PC-9 (cell line): Measurements from ENCODE around the gene GSPT1. TPM values are rescaled to one million over a fixed set of nuclear protein-coding genes. Genes with fewer than 3 reads are reported as not detected.
A peak's percentile ranks its signal among the peaks of the same experiment; 100 is the strongest.

Source experiments
- BruUV-seq: library from RNA; stranded (reverse); fragments of 400-500 nt; replicated peaks from 2 replicates; lab custom pipeline; 2021; lab: Mats Ljungman, UMichigan
- CTCF ChIA-PET: fragments of 300-600 bp; sonication (Branson Sonifier 250); formaldehyde crosslinking; loops from one replicate; lab custom pipeline; 2022; ENCODE audit warnings: antibody characterized with exemption; lab: Charles Lee
- POLR2A ChIA-PET: fragments of 300-600 bp; sonication (Branson Sonifier 250); formaldehyde crosslinking; loops from one replicate; lab custom pipeline; 2022; ENCODE audit warnings: antibody characterized with exemption; ENCODE audit not compliant: unreplicated experiment; lab: Charles Lee
- DNase-seq, 2 experiments: peaks; one replicate each; pipeline versions ENCODE4 v3.0.0 to v3.0.0-alpha.2; 2015 to 2022; ENCODE audit warnings: mixed read lengths in 1 of 2
- H2AFZ ChIP-seq: fragments of 200-600 bp; sonication (generic); 2 replicates; pipeline ENCODE4 v1.8.1; 2017; ENCODE audit warnings: antibody characterized with exemption
- H3F3A ChIP-seq: fragments of 200-600 bp; sonication (generic); 2 replicates; pipeline ENCODE4 v1.8.1; 2017; ENCODE audit warnings: antibody characterized with exemption, mild to moderate bottlenecking, low read depth; ENCODE audit not compliant: insufficient read depth
- H3K27ac ChIP-seq: fragments of 200-600 bp; sonication (generic); 2 replicates; pipeline ENCODE4 v1.6.1; 2016; ENCODE audit warnings: mixed run types
- H3K27me3 ChIP-seq: fragments of 200-600 bp; sonication (generic); 2 replicates; pipeline ENCODE4 v1.6.1; 2016; ENCODE audit warnings: low read depth, mixed run types; ENCODE audit not compliant: insufficient read depth
- H3K36me3 ChIP-seq: fragments of 200-600 bp; sonication (generic); 2 replicates; pipeline ENCODE4 v1.6.1; 2016; ENCODE audit warnings: low read depth, mixed run types
- H3K4me1 ChIP-seq: fragments of 200-600 bp; sonication (generic); replicated peaks from 2 replicates; pipeline ENCODE4 v1.6.1; 2016; ENCODE audit warnings: mixed run types; ENCODE audit not compliant: insufficient read depth
- H3K4me2 ChIP-seq: fragments of 200-600 bp; sonication (generic); 2 replicates; pipeline ENCODE4 v1.6.1; 2017; ENCODE audit warnings: mixed run types
- H3K4me3 ChIP-seq: fragments of 200-600 bp; sonication (generic); 2 replicates; pipeline ENCODE4 v1.6.1; 2016; ENCODE audit warnings: mixed run types
- H3K79me2 ChIP-seq: fragments of 200-600 bp; sonication (generic); 2 replicates; pipeline ENCODE4 v1.6.1; 2017; ENCODE audit warnings: low read depth, mixed run types
- H3K9me2 ChIP-seq: fragments of 200-600 bp; sonication (generic); 2 replicates; pipeline ENCODE4 v1.8.1; 2017; ENCODE audit warnings: mild to moderate bottlenecking; ENCODE audit not compliant: insufficient read depth
- H3K9me3 ChIP-seq: fragments of 200-600 bp; sonication (generic); 2 replicates; pipeline ENCODE4 v1.8.1; 2016; ENCODE audit warnings: low read depth; ENCODE audit not compliant: insufficient read depth
- H4K20me1 ChIP-seq: fragments of 200-600 bp; sonication (generic); 2 replicates; pipeline ENCODE4 v1.8.1; 2017; ENCODE audit not compliant: insufficient read depth
- EZH2 ChIP-seq: fragments of 200-600 bp; sonication (generic); IDR thresholded peaks from 2 replicates; pipeline ENCODE4 v1.8.0; 2017; ENCODE audit warnings: antibody characterized with exemption, low read depth
- intact Hi-C: fragments of 100-400 bp; cut with micrococcal nuclease; formaldehyde crosslinking; loops from one replicate; pipeline ENCODE4 v1.10.0; 2022; ENCODE audit not compliant: unreplicated experiment
- total RNA-seq: library from RNA; stranded (reverse); gene quantifications from 2 replicates; pipeline ENCODE4 v1.2.3, GENCODE V29; 2021
- TF ChIP-seq, protein P1 (sequence below): fragments of 200-600 bp; sonication (generic); conservative IDR thresholded peaks from 2 replicates; pipeline ENCODE4 v1.6.1; 2017; ENCODE audit warnings: mixed run types, antibody characterized with exemption, mild to moderate bottlenecking, moderate library complexity

The GSPT1 gene
- total RNA-seq, 1 experiment from 2014 or later: 161 TPM

DNA sequence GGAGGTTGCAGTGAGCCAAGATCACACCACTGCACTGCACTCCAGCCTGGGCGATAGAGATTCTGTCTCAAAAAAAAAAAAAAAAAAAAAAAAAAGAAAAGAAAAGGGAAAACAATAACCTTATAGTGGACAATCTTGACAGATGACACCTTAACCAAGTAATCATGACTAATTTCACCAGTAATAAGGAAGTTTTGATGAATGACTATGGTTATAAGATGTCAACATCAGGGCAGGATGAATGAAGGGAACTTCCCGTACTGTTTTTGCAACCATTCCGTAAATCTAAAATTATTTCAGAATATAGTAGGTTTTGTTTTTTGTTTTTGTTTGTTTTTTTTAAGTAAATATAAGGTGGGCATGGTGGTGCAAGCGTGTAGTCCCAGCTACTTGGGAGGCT, 23.0 kb downstream of the GSPT1 start:
- H4K20me1 ChIP-seq: peaks cover 49% of the 10 kb centered on the region
- DNase-seq: no peak
- H3K79me2 ChIP-seq: peaks cover 52% of the 10 kb centered on the region
- peaks cover 28% of the 10 kb centered on the region for H3K36me3 ChIP-seq
- H3K4me1 ChIP-seq: no peaks in the 10 kb centered on the region
- no peaks in the 10 kb centered on the region for H3K27me3 ChIP-seq
- H3K4me3 ChIP-seq: no peak overlapping the region
- BruUV-seq: no TSS peak
- intact Hi-C loops: no loop called here
- TF ChIP-seq EZH2: no peak
- TF ChIP-seq, protein P1, sequence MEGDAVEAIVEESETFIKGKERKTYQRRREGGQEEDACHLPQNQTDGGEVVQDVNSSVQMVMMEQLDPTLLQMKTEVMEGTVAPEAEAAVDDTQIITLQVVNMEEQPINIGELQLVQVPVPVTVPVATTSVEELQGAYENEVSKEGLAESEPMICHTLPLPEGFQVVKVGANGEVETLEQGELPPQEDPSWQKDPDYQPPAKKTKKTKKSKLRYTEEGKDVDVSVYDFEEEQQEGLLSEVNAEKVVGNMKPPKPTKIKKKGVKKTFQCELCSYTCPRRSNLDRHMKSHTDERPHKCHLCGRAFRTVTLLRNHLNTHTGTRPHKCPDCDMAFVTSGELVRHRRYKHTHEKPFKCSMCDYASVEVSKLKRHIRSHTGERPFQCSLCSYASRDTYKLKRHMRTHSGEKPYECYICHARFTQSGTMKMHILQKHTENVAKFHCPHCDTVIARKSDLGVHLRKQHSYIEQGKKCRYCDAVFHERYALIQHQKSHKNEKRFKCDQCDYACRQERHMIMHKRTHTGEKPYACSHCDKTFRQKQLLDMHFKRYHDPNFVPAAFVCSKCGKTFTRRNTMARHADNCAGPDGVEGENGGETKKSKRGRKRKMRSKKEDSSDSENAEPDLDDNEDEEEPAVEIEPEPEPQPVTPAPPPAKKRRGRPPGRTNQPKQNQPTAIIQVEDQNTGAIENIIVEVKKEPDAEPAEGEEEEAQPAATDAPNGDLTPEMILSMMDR: no peak
- peaks cover 54% of the 10 kb centered on the region for H3F3A ChIP-seq
- ChIA-PET POLR2A (no interaction called here), CTCF (interaction anchor here (1.8 kb wide), 1 partner anchor 175 kb away, joined by 3 read pairs; no protein-coding TSS in a partner anchor)
- no peaks in the 10 kb centered on the region for H3K9me3 ChIP-seq
- no peak overlapping the region for H3K4me2 ChIP-seq
- H3K9me2 ChIP-seq: no peaks in the 10 kb centered on the region
- no peak overlapping the region for H2AFZ ChIP-seq
- H3K27ac ChIP-seq: no peak overlapping the region

- Histone ChIP-seq H3K4me3 (no peak overlapping the region), H3K27ac (no peak overlapping the region), H3K4me2 (no peak overlapping the region), H2AFZ (no peak overlapping the region), H4K20me1 (peaks cover 30% of the 10 kb centered on the region), H3K27me3 (no peaks in the 10 kb centered on the region), H3K4me1 (no peaks in the 10 kb centered on the region), H3K79me2 (peaks cover 38% of the 10 kb centered on the region; the same call in 1 of the 2 replicates), H3K9me2 (no peaks in the 10 kb centered on the region), H3K9me3 (no peaks in the 10 kb centered on the region), H3K36me3 (peaks cover 42% of the 10 kb centered on the region), H3F3A (peaks cover 55% of the 10 kb centered on the region)
- DNase-seq: no peak
- CTCF ChIA-PET: no interaction called here
- TF ChIP-seq, protein P1: no peak
- TF ChIP-seq EZH2: no peak
- BruUV-seq: no TSS peak
- intact Hi-C loops: no loop called here
- POLR2A ChIA-PET: interaction anchor here (0.6 kb wide), 1 partner anchor 639 kb away, joined by 5 read pairs; no protein-coding TSS in a partner anchor
Observed at GRCh38 chr16:11890231-11890965, 25.4 kb downstream of the GSPT1 start.

DNA sequence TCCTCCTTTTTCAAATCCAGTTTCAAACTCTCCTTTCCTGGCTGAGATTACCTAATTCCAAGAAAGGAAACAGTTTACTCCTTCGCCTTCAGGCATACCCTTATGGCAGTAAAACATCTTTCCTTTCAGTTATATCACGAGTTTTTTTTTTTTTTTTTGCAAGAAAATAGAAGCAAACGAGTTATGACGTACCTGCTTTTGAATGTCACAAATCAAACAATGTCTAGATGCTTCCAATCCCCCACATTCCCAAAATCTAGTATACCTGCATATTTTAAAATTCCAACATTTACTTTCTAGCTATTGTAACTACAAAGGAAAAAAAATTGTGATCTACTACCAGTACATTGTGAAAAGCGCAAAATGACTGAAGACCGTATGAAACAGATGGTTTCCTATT, 28.9 kb downstream of the GSPT1 start:
- Histone ChIP-seq H3K79me2 (peaks cover 24% of the 10 kb centered on the region), H4K20me1 (peaks cover 28% of the 10 kb centered on the region), H3K27me3 (no peaks in the 10 kb centered on the region), H3K4me2 (no peak overlapping the region), H3K9me2 (no peaks in the 10 kb centered on the region), H3K4me3 (no peak overlapping the region), H3K36me3 (peaks cover 56% of the 10 kb centered on the region), H3K27ac (no peak overlapping the region), H2AFZ (no peak overlapping the region), H3K9me3 (no peaks in the 10 kb centered on the region), H3K4me1 (no peaks in the 10 kb centered on the region), H3F3A (peaks cover 52% of the 10 kb centered on the region; the same call in 1 of the 2 replicates)
- intact Hi-C loops: no loop called here
- BruUV-seq: TSS peak; percentile 7
- no peak for DNase-seq
- CTCF ChIA-PET: no interaction called here
- TF ChIP-seq, protein P1: no peak
- no peak for TF ChIP-seq EZH2
- POLR2A ChIA-PET: no interaction called here
